Measurements from ENCODE around the gene AACS. TPM values are rescaled to one million over a fixed set of nuclear protein-coding genes. Genes with fewer than 3 reads are reported as not detected.
"Not testable (repeated sequence)": the region's sequence is repeated elsewhere in the genome, so short reads cannot be mapped to it uniquely, and the experiment has no call there.

The AACS gene
- total RNA-seq, 4 donors from 2014 or later: 17.9 to 29.7 (median 23.6) TPM

GRCh38 chr12:125135906-125136305 is 70.7 kb downstream of the AACS start:
- Histone ChIP-seq H3K4me3 (no peak overlapping the region), H3K4me1 (no peaks in the 10 kb centered on the region), H3K36me3 (peaks cover 0 to 90% (median 8%) of the 10 kb centered on the region in 3 donors), H3K9me3 (no peaks in the 10 kb centered on the region), H3K27ac (no peak overlapping the region), H3K27me3 (no peaks in the 10 kb centered on the region)
- DNase-seq (ENCODE audit: low spot score in 2 of 2): no peak
- WGBS, 2 donors: 93 to 97% methylated on average over 8 of the region's 8 CpGs
- no peak for TF ChIP-seq EP300 (IDR thresholded peaks at IDR 0.05)

GRCh38 chr12:125136702-125137101 is 71.5 kb downstream of the AACS start:
- H3K36me3 ChIP-seq: peaks cover 0 to 84% (median 8%) of the 10 kb centered on the region in 3 donors
- no peak overlapping the region for H3K27ac ChIP-seq
- no peaks in the 10 kb centered on the region for H3K9me3 ChIP-seq
- WGBS, 2 donors: 89 to 91% methylated on average over 19 of the region's 19 CpGs
- no peak overlapping the region for H3K4me3 ChIP-seq
- TF ChIP-seq EP300 (IDR thresholded peaks at IDR 0.05): no peak
- TF ChIP-seq POLR2A (IDR thresholded peaks at IDR 0.05): no peak
- no peak for TF ChIP-seq CTCF (IDR thresholded peaks at IDR 0.05)
- H3K4me1 ChIP-seq: no peaks in the 10 kb centered on the region
- no peaks in the 10 kb centered on the region for H3K27me3 ChIP-seq
- DNase-seq (ENCODE audit: low spot score in 2 of 2): no peak

GRCh38 chr12:125137766-125138344 is 72.6 kb downstream of the AACS start:
- Histone ChIP-seq H3K27ac (no peak overlapping the region), H3K9me3 (no peaks in the 10 kb centered on the region), H3K4me1 (no peaks in the 10 kb centered on the region), H3K4me3 (no peak overlapping the region), H3K36me3 (peaks cover 0 to 73% (median 8%) of the 10 kb centered on the region in 3 donors), H3K27me3 (no peaks in the 10 kb centered on the region)
- DNase-seq (ENCODE audit: low spot score in 2 of 2): no peak
- WGBS, 2 donors: 83 to 84% methylated on average over 17 of the region's 17 CpGs
- no peak for TF ChIP-seq EP300 (IDR thresholded peaks at IDR 0.05)
- TF ChIP-seq CTCF (IDR thresholded peaks at IDR 0.05): no peak
- no peak for TF ChIP-seq POLR2A (IDR thresholded peaks at IDR 0.05)

GRCh38 chr12:125140279-125141209 is 75.3 kb downstream of the AACS start:
- no peak for TF ChIP-seq CTCF (IDR thresholded peaks at IDR 0.05)
- no peak for TF ChIP-seq EP300 (IDR thresholded peaks at IDR 0.05)
- no peak for TF ChIP-seq POLR2A (IDR thresholded peaks at IDR 0.05)
- no peak overlapping the region for H3K4me3 ChIP-seq
- no peak for DNase-seq (ENCODE audit: low spot score in 2 of 2)

GRCh38 chr12:125141210-125141573 is 76.0 kb downstream of the AACS start:
- H3K9me3 ChIP-seq; H3K27me3 ChIP-seq; H3K4me1 ChIP-seq; DNase-seq (ENCODE audit: low spot score in 2 of 2); H3K4me3 ChIP-seq; H3K27ac ChIP-seq: not testable (repeated sequence)
- 87 to 89% methylated on average over 11 of the region's 11 CpGs for WGBS, 2 donors
- H3K36me3 ChIP-seq: peaks cover 0 to 40% (median 8%) of the 10 kb centered on the region in 3 donors

More at GRCh38 chr12:125140279-125141209, 75.3 kb downstream of the AACS start:
- no peaks in the 10 kb centered on the region for H3K27me3 ChIP-seq
- H3K9me3 ChIP-seq: no peaks in the 10 kb centered on the region
- H3K36me3 ChIP-seq: peaks cover 0 to 46% (median 8%) of the 10 kb centered on the region in 3 donors
- WGBS, 2 donors: 69 to 76% methylated on average over 22 of the region's 22 CpGs
- no peaks in the 10 kb centered on the region for H3K4me1 ChIP-seq
- H3K27ac ChIP-seq: no peak overlapping the region

- Histone ChIP-seq H3K4me3 (no peak overlapping the region), H3K4me1 (no peaks in the 10 kb centered on the region), H3K27me3 (no peaks in the 10 kb centered on the region), H3K36me3 (peaks cover 0 to 25% (median 0%) of the 10 kb centered on the region in 3 donors), H3K9me3 (no peaks in the 10 kb centered on the region), H3K27ac (no peak overlapping the region)
- TF ChIP-seq CTCF (IDR thresholded peaks at IDR 0.05): no peak
- TF ChIP-seq POLR2A (IDR thresholded peaks at IDR 0.05): no peak
- TF ChIP-seq EP300 (IDR thresholded peaks at IDR 0.05): no peak
- 66 to 75% methylated on average over 6 to 9 of the region's 9 CpGs for WGBS, 2 donors
- DNase-seq (ENCODE audit: low spot score in 2 of 2): no peak
Observed at GRCh38 chr12:125142601-125143000, 77.4 kb downstream of the AACS start.

All from tibial nerve (tissue), 4 donors.